ENCODE data around the gene ABCD1. TPM values are rescaled to one million over a fixed set of nuclear protein-coding genes. Genes with fewer than 3 reads are reported as not detected.

The ABCD1 gene
- total RNA-seq, 1 experiment from 2014 or later = 86.6 TPM

DNA sequence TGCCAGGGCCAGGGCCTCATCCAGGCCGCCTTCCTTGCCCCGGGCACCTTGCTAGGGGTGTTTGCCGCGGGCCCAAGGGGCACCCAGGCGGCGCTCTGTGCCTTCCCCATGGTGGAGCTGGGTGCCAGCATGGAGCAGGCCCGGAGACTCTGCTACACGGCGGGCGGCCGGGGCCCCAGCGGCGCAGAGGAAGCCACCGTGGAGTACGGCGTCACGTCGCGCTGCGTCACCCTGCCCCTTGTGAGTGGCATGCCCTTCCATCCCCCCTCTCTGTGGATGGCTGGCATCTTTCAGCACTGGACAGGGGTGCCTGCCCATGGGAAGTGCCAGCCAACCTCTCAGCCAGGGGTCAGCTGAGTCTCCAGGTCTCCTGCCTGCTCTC, 43.0 kb downstream of the ABCD1 start:
- ChIA-PET POLR2A (no interaction called here), CTCF (no interaction called here)
- intact Hi-C loops (cut with micrococcal nuclease; ENCODE audit: unreplicated experiment) (loop anchor here (10.0 kb wide), 2 partner anchors 117 to 157 kb away; partner anchors contain the start of genes ARHGAP4 and L1CAM), in situ Hi-C loops (cut with HindIII; ENCODE audit: low pct_unique_long_range_greater_than_20kb, low sequenced_read_pairs) (no loop called here)
- no TSS peak for BruUV-seq (replicated peaks)
- H3K27ac ChIP-seq (ENCODE audit: low read length) = no peak overlapping the region
- no peaks in the 10 kb centered on the region for H3K27me3 ChIP-seq (ENCODE audit: control insufficient read depth, insufficient read depth, low read length)
- no peaks in the 10 kb centered on the region for H3K9me3 ChIP-seq (ENCODE audit: control insufficient read depth, insufficient read depth, low read depth, low read length)
- ATAC-seq = no peak
- TF ChIP-seq POLR2AphosphoS5 (IDR thresholded peaks at IDR 0.05; ENCODE audit: low read depth, low read length) = no peak
- TF ChIP-seq, protein P1, sequence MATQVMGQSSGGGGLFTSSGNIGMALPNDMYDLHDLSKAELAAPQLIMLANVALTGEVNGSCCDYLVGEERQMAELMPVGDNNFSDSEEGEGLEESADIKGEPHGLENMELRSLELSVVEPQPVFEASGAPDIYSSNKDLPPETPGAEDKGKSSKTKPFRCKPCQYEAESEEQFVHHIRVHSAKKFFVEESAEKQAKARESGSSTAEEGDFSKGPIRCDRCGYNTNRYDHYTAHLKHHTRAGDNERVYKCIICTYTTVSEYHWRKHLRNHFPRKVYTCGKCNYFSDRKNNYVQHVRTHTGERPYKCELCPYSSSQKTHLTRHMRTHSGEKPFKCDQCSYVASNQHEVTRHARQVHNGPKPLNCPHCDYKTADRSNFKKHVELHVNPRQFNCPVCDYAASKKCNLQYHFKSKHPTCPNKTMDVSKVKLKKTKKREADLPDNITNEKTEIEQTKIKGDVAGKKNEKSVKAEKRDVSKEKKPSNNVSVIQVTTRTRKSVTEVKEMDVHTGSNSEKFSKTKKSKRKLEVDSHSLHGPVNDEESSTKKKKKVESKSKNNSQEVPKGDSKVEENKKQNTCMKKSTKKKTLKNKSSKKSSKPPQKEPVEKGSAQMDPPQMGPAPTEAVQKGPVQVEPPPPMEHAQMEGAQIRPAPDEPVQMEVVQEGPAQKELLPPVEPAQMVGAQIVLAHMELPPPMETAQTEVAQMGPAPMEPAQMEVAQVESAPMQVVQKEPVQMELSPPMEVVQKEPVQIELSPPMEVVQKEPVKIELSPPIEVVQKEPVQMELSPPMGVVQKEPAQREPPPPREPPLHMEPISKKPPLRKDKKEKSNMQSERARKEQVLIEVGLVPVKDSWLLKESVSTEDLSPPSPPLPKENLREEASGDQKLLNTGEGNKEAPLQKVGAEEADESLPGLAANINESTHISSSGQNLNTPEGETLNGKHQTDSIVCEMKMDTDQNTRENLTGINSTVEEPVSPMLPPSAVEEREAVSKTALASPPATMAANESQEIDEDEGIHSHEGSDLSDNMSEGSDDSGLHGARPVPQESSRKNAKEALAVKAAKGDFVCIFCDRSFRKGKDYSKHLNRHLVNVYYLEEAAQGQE (IDR thresholded peaks at IDR 0.05; ENCODE audit: insufficient read depth in 1 of 2, low read depth in 2 of 2, low read length in 1 of 2) = peak in 1 of 2 experiments; percentile 84; a peak in 2 of 4 replicates
- DNase-seq (ENCODE audit: low read depth, low spot score) = no peak
- no peaks in the 10 kb centered on the region for H3K36me3 ChIP-seq (ENCODE audit: control insufficient read depth, insufficient read depth, low read length)
- peaks cover 25% of the 10 kb centered on the region for H3K4me1 ChIP-seq (ENCODE audit: control insufficient read depth, insufficient read depth, low read length)
- H3K4me3 ChIP-seq (ENCODE audit: low read depth in 2 of 2, low read length in 2 of 2) = no peak overlapping the region

- ATAC-seq (no peak), DNase-seq (ENCODE audit: low read depth, low spot score) (no peak)
- Histone ChIP-seq H3K27me3 (ENCODE audit: control insufficient read depth, insufficient read depth, low read length) (no peaks in the 10 kb centered on the region), H3K4me3 (ENCODE audit: low read depth in 2 of 2, low read length in 2 of 2) (no peak overlapping the region), H3K9me3 (ENCODE audit: control insufficient read depth, insufficient read depth, low read depth, low read length) (no peaks in the 10 kb centered on the region), H3K27ac (ENCODE audit: low read length) (no peak overlapping the region), H3K4me1 (ENCODE audit: control insufficient read depth, insufficient read depth, low read length) (peaks cover 25% of the 10 kb centered on the region), H3K36me3 (ENCODE audit: control insufficient read depth, insufficient read depth, low read length) (no peaks in the 10 kb centered on the region)
- POLR2A ChIA-PET = no interaction called here
- no TSS peak for BruUV-seq (replicated peaks)
- TF ChIP-seq, protein P1 (IDR thresholded peaks at IDR 0.05; ENCODE audit: insufficient read depth in 1 of 2, low read depth in 2 of 2, low read length in 1 of 2) = no peak
- TF ChIP-seq POLR2AphosphoS5 (IDR thresholded peaks at IDR 0.05; ENCODE audit: low read depth, low read length) = no peak
- TF ChIP-seq SIN3A (IDR thresholded peaks at IDR 0.05; ENCODE audit: borderline replicate concordance, insufficient read depth, low read depth, low read length) = no peak
- TF ChIP-seq CTCF (IDR thresholded peaks at IDR 0.05) = no peak
- no peak for TF ChIP-seq TCF7L2 (IDR thresholded peaks at IDR 0.05; ENCODE audit: low read depth, low read length)
- CTCF ChIA-PET = no interaction called here
- in situ Hi-C loops (cut with HindIII; ENCODE audit: low pct_unique_long_range_greater_than_20kb, low sequenced_read_pairs) = no loop called here
- intact Hi-C loops (cut with micrococcal nuclease; ENCODE audit: unreplicated experiment) = loop anchor here (10.0 kb wide), 2 partner anchors 116 to 156 kb away; partner anchors contain the start of genes ARHGAP4 and L1CAM
These were observed 43.9 kb downstream of the ABCD1 start for GRCh38 chrX:153768311-153769157.

Measured in Panc1 (cell line).